T-helper 1 cell treated with Interleukin-12 subunit alpha and Interleukin-12 subunit beta and Interleukin-4 antibody, amounts not matched to agents 30 μg/mL and 1 μg/mL, for 36 hours (primary cell): ENCODE data around the gene TYW1B.
"Not testable (repeated sequence)": the region's sequence is repeated elsewhere in the genome, so short reads cannot be mapped to it uniquely, and the experiment has no call there.

Experiments used
- H3K27ac Mint-ChIP-seq: one replicate; pipeline ENCODE4 v1.8.0; 2021; ENCODE audit warnings: mild to moderate bottlenecking, mixed read lengths
- H3K27me3 Mint-ChIP-seq: one replicate; pipeline ENCODE4 v1.8.0; 2021; ENCODE audit warnings: low read depth, mixed read lengths
- H3K36me3 Mint-ChIP-seq: one replicate; pipeline ENCODE4 v1.8.0; 2021; ENCODE audit warnings: low read depth, mixed read lengths
- H3K4me1 Mint-ChIP-seq: one replicate; pipeline ENCODE4 v1.8.0; 2021; ENCODE audit warnings: low read depth, mixed read lengths
- H3K4me3 Mint-ChIP-seq: one replicate; pipeline ENCODE4 v1.8.0; 2021; ENCODE audit warnings: mild to moderate bottlenecking, moderate library complexity, mixed read lengths
- H3K9me3 Mint-ChIP-seq: one replicate; pipeline ENCODE4 v1.8.0; 2021; ENCODE audit warnings: mixed read lengths

Gene TYW1B

GRCh38 chr7:72670850-72671249 lies 157.2 kb downstream of the TYW1B start:
- not testable (repeated sequence) for H3K4me3 Mint-ChIP-seq, H3K9me3 Mint-ChIP-seq, H3K27ac Mint-ChIP-seq, H3K4me1 Mint-ChIP-seq, H3K36me3 Mint-ChIP-seq, H3K27me3 Mint-ChIP-seq

GRCh38 chr7:72668435-72668834 lies 159.6 kb downstream of the TYW1B start:
- H3K27me3 Mint-ChIP-seq, H3K27ac Mint-ChIP-seq, H3K9me3 Mint-ChIP-seq, H3K36me3 Mint-ChIP-seq, H3K4me1 Mint-ChIP-seq, H3K4me3 Mint-ChIP-seq: not testable (repeated sequence)

DNA sequence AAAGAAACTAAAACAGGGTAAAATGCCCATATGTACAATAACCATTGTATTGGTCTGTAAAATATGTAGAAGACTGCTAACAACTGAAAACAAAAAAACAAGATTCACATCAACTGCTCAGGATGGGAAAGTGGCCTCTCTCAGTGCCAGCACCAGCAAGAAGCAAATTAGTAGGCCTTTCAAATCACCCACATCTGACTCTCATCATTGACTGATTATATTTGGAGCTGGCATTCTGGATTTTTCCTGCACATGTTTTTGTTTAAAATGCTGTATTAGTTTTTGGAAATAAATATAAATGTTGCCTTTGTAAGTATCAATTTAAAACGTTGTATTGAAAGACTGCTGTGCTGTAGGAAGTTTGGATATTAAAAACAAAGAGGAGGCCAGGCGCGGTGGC lies 161.0 kb downstream of the TYW1B start:
- H3K27ac Mint-ChIP-seq, H3K9me3 Mint-ChIP-seq, H3K4me1 Mint-ChIP-seq, H3K36me3 Mint-ChIP-seq, H3K27me3 Mint-ChIP-seq, H3K4me3 Mint-ChIP-seq: not testable (repeated sequence)

GRCh38 chr7:72648574-72648973 lies 179.4 kb downstream of the TYW1B start:
- H3K4me1 Mint-ChIP-seq, H3K4me3 Mint-ChIP-seq, H3K27me3 Mint-ChIP-seq, H3K9me3 Mint-ChIP-seq, H3K36me3 Mint-ChIP-seq, H3K27ac Mint-ChIP-seq: not testable (repeated sequence)

- H3K4me3 Mint-ChIP-seq, H3K27ac Mint-ChIP-seq, H3K4me1 Mint-ChIP-seq, H3K36me3 Mint-ChIP-seq, H3K9me3 Mint-ChIP-seq, H3K27me3 Mint-ChIP-seq: not testable (repeated sequence)
These were observed 184.3 kb downstream of the TYW1B start for GRCh38 chr7:72643708-72644107.

DNA sequence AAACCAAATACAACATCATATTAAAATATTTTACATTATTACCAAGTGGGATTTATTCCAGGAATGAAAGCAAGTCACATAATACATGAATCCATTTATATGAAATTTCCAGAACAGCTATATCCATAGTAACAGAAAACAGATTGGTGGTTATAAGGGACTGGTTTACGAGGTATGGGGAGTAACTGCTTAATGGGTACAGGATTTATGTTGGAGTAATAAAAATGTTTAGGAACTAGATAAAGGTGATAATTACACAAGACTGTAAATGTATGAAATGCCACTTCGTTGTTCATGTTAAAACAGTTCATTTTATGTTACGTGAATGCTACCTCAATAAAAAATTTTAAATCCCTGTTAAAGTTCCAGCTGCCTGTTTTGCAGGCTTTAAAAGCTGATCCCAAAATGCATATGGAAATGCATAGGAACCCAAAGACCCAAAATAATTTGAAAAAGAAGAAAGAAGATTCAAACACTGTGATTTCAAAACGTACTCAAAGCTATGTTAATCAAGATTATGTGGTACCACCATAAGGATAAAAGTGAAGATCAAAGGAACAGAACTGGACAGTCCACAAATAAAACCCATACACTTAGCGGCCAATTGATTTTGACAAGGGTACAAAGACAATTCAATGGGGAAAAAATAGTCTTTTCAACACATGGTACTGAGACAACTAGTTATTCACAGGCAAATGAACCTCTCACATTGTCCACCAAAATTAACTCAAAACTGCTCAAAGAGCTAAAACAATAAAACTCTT lies 186.3 kb downstream of the TYW1B start:
- not testable (repeated sequence) for H3K27ac Mint-ChIP-seq, H3K9me3 Mint-ChIP-seq, H3K36me3 Mint-ChIP-seq, H3K27me3 Mint-ChIP-seq, H3K4me3 Mint-ChIP-seq, H3K4me1 Mint-ChIP-seq

DNA sequence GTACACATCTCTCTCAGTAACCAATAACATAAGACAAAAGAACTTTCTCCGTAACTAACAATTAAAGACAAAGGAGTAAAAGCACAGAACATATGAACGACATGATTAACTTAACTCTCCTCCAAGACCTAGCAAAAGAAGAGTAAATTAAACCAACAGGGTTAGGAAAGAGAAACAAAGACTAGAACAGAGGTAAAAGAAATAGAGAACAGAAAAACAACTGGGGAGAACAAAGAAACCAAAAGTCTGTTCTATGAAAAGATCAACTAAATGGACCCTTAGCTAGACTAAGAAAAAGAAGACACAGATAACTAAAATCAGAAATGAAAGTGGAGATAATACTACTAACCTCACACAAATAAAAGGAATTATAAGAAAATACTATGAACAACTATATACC lies 187.3 kb downstream of the TYW1B start:
- not testable (repeated sequence) for H3K4me1 Mint-ChIP-seq, H3K27me3 Mint-ChIP-seq, H3K9me3 Mint-ChIP-seq, H3K36me3 Mint-ChIP-seq, H3K4me3 Mint-ChIP-seq, H3K27ac Mint-ChIP-seq

GRCh38 chr7:72635273-72635908 lies 192.6 kb downstream of the TYW1B start:
- not testable (repeated sequence) for H3K36me3 Mint-ChIP-seq, H3K4me3 Mint-ChIP-seq, H3K27ac Mint-ChIP-seq, H3K27me3 Mint-ChIP-seq, H3K9me3 Mint-ChIP-seq, H3K4me1 Mint-ChIP-seq

GRCh38 chr7:72632765-72633292 lies 195.2 kb downstream of the TYW1B start:
- not testable (repeated sequence) for H3K27ac Mint-ChIP-seq, H3K4me1 Mint-ChIP-seq, H3K4me3 Mint-ChIP-seq, H3K9me3 Mint-ChIP-seq, H3K27me3 Mint-ChIP-seq, H3K36me3 Mint-ChIP-seq

- H3K4me1 Mint-ChIP-seq, H3K9me3 Mint-ChIP-seq, H3K36me3 Mint-ChIP-seq, H3K27me3 Mint-ChIP-seq, H3K4me3 Mint-ChIP-seq, H3K27ac Mint-ChIP-seq: not testable (repeated sequence)
These were observed 199.6 kb downstream of the TYW1B start for GRCh38 chr7:72628375-72628774.

DNA sequence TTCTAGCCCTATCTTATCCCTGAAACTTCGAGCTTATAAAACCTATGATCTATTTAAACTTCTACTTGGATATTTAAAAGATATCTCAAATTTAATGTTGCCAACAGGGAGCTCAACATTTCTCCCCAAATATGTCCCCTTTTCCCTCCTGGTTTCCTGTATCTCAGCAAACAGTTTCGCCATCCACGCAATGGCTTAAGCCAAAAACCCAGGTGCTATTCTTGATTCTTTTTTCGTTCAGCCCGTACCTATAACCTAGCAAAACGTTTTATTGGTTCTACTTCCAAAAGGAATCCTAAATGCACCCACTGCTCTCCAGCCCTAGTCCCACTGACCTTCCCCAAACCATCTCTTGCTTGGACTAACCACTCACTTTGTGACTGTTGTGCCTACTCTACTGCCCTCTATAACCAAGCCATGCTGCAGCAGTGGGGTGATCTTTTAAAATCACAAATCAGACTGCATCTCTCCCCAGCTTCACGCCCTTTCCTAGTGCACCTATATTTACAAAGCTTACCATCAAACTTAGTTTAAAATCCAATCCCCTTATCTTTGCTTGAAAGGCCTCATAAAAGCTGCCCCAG lies 201.5 kb downstream of the TYW1B start:
- H3K27ac Mint-ChIP-seq, H3K36me3 Mint-ChIP-seq, H3K9me3 Mint-ChIP-seq, H3K4me1 Mint-ChIP-seq, H3K27me3 Mint-ChIP-seq, H3K4me3 Mint-ChIP-seq: not testable (repeated sequence)

DNA sequence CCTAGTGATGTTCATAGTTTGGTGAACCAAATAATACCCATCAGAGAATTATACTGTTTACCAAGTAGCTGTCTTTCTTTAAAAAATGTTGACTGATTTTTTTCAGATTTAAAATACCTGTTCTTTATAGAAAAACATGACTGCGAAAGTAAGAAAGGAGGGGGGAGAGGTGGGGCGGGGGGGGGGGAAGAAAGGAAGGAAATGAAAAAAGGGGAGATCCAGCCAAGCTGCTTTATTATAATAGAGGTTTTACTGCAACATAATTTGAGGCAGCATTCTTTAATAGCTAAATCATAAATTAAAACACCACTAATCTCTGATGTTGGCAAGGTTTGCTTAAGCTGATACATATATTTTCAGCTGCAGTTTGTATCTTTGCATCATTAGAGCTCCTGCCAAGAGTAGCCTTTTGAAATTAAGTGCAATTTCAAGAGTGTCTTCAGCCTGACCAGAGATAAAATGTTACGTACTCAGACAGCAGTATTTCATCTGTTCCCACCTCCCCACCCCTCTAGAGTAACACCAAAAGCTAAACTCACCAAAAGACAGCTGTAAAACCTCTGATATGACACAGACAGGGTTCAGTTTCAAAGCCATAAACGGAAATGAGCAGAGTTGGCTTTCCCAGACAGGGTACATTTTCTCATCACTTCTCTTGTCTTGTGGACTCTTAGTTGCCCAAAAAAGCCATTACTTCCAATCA lies 202.1 kb downstream of the TYW1B start:
- not testable (repeated sequence) for H3K9me3 Mint-ChIP-seq, H3K36me3 Mint-ChIP-seq, H3K27ac Mint-ChIP-seq, H3K4me1 Mint-ChIP-seq, H3K4me3 Mint-ChIP-seq, H3K27me3 Mint-ChIP-seq

GRCh38 chr7:72622532-72622931 lies 205.5 kb downstream of the TYW1B start:
- H3K9me3 Mint-ChIP-seq: peaks cover 3% of the 10 kb centered on the region
- H3K4me1 Mint-ChIP-seq: peaks cover 2% of the 10 kb centered on the region
- H3K4me3 Mint-ChIP-seq: no peak overlapping the region
- no peaks in the 10 kb centered on the region for H3K27me3 Mint-ChIP-seq
- no peaks in the 10 kb centered on the region for H3K36me3 Mint-ChIP-seq
- no peak overlapping the region for H3K27ac Mint-ChIP-seq

DNA sequence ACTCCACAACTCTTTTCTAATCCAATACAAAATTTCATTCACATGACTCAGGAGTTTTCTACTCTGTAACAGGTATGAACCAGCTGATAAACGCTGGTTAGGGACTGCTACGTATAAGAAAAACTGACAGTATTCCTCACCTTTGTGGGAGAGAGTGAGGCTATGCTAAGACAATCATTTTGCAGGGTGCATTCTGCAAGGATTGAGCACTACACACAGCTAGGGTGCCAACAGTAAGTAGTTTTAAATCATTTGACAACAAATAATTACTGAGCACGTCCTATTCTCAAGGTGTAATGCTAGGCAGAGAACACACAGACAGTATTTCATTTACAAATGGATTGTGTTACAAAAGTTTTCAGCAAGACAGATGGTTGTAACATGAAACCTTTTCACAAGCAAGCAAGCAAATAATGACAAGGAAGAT lies 206.2 kb downstream of the TYW1B start:
- H3K4me3 Mint-ChIP-seq, H3K4me1 Mint-ChIP-seq, H3K27ac Mint-ChIP-seq, H3K36me3 Mint-ChIP-seq, H3K9me3 Mint-ChIP-seq, H3K27me3 Mint-ChIP-seq: not testable (repeated sequence)

- not testable (repeated sequence) for H3K4me1 Mint-ChIP-seq, H3K27me3 Mint-ChIP-seq, H3K36me3 Mint-ChIP-seq, H3K4me3 Mint-ChIP-seq, H3K27ac Mint-ChIP-seq, H3K9me3 Mint-ChIP-seq
These were observed 207.1 kb downstream of the TYW1B start for GRCh38 chr7:72620923-72621322.
